ENCODE data around the gene RCCD1. TPM values are rescaled to one million over a fixed set of nuclear protein-coding genes. Genes with fewer than 3 reads are reported as not detected.

RCCD1 gene
- total RNA-seq, 2 donors from 2014 or later = 19.8 to 20.9 TPM

GRCh38 chr15:90946538-90946937, 8.1 kb upstream of the RCCD1 start:
- H3K9ac ChIP-seq (ENCODE audit: extremely low read depth, low read length, poor library complexity, severe bottlenecking) = no peak overlapping the region
- Mint-ChIP-seq H3K9me3 (no peaks in the 10 kb centered on the region), H3K4me3 (no peak overlapping the region), H3K36me3 (ENCODE audit: low read depth) (peaks cover 68% of the 10 kb centered on the region), H3K27ac (no peak overlapping the region), H3K4me1 (no peaks in the 10 kb centered on the region), H3K27me3 (ENCODE audit: insufficient read depth) (no peaks in the 10 kb centered on the region)
- WGBS, 2 experiments (ENCODE audit: insufficient coverage in 1 of 2, insufficient read length in 1 of 2) = 95% methylated on average over 8 to 16 of the region's 16 CpGs
- DNase-seq = no peak
- H3K27me3 ChIP-seq (ENCODE audit: control insufficient read depth, insufficient read depth, low read length, poor library complexity, severe bottlenecking) = no peaks in the 10 kb centered on the region
- H3K4me3 ChIP-seq (ENCODE audit: low read length) = no peak overlapping the region
- H3K9me3 ChIP-seq (ENCODE audit: control insufficient read depth, low read length) = no peaks in the 10 kb centered on the region
- H3K27ac ChIP-seq (ENCODE audit: low read depth, low read length) = no peak overlapping the region
- H3K36me3 ChIP-seq (ENCODE audit: control insufficient read depth, insufficient read depth, low read length) = peaks cover 75% of the 10 kb centered on the region
- no peaks in the 10 kb centered on the region for H3K4me1 ChIP-seq (ENCODE audit: control insufficient read depth, insufficient read depth, low read length)
- TF ChIP-seq CTCF (conservative IDR thresholded peaks at IDR 0.05) = no peak

- DNase-seq = no peak
- no peak for TF ChIP-seq CTCF (conservative IDR thresholded peaks at IDR 0.05)
Measured at GRCh38 chr15:90946941-90947576, 7.6 kb upstream of the RCCD1 start.

GRCh38 chr15:90947577-90948357, 6.9 kb upstream of the RCCD1 start:
- H3K36me3 ChIP-seq (ENCODE audit: control insufficient read depth, insufficient read depth, low read length) = peaks cover 70% of the 10 kb centered on the region
- WGBS, 2 experiments (ENCODE audit: insufficient coverage in 1 of 2, insufficient read length in 1 of 2) = 96 to 97% methylated on average over 13 to 18 of the region's 18 CpGs
- H3K9ac ChIP-seq (ENCODE audit: extremely low read depth, low read length, poor library complexity, severe bottlenecking) = no peak overlapping the region
- no peaks in the 10 kb centered on the region for H3K9me3 ChIP-seq (ENCODE audit: control insufficient read depth, low read length)
- Mint-ChIP-seq H3K4me1 (no peaks in the 10 kb centered on the region), H3K9me3 (no peaks in the 10 kb centered on the region), H3K36me3 (ENCODE audit: low read depth) (peaks cover 66% of the 10 kb centered on the region), H3K27ac (no peak overlapping the region), H3K4me3 (no peak overlapping the region), H3K27me3 (ENCODE audit: insufficient read depth) (no peaks in the 10 kb centered on the region)
- DNase-seq = no peak
- H3K4me1 ChIP-seq (ENCODE audit: control insufficient read depth, insufficient read depth, low read length) = no peaks in the 10 kb centered on the region
- H3K27ac ChIP-seq (ENCODE audit: low read depth, low read length) = no peak overlapping the region
- H3K27me3 ChIP-seq (ENCODE audit: control insufficient read depth, insufficient read depth, low read length, poor library complexity, severe bottlenecking) = no peaks in the 10 kb centered on the region
- H3K4me3 ChIP-seq (ENCODE audit: low read length) = no peak overlapping the region
- no peak for TF ChIP-seq CTCF (conservative IDR thresholded peaks at IDR 0.05)

More at GRCh38 chr15:90946941-90947576, 7.6 kb upstream of the RCCD1 start:
- Mint-ChIP-seq H3K27ac (no peak overlapping the region), H3K36me3 (ENCODE audit: low read depth) (peaks cover 70% of the 10 kb centered on the region), H3K27me3 (ENCODE audit: insufficient read depth) (no peaks in the 10 kb centered on the region), H3K4me1 (no peaks in the 10 kb centered on the region), H3K4me3 (no peak overlapping the region), H3K9me3 (no peaks in the 10 kb centered on the region)
- Histone ChIP-seq H3K9me3 (ENCODE audit: control insufficient read depth, low read length) (no peaks in the 10 kb centered on the region), H3K36me3 (ENCODE audit: control insufficient read depth, insufficient read depth, low read length) (peaks cover 77% of the 10 kb centered on the region), H3K9ac (ENCODE audit: extremely low read depth, low read length, poor library complexity, severe bottlenecking) (no peak overlapping the region), H3K27me3 (ENCODE audit: control insufficient read depth, insufficient read depth, low read length, poor library complexity, severe bottlenecking) (no peaks in the 10 kb centered on the region), H3K4me1 (ENCODE audit: control insufficient read depth, insufficient read depth, low read length) (no peaks in the 10 kb centered on the region), H3K4me3 (ENCODE audit: low read length) (no peak overlapping the region), H3K27ac (ENCODE audit: low read depth, low read length) (no peak overlapping the region)
- WGBS, 2 experiments (ENCODE audit: insufficient coverage in 1 of 2, insufficient read length in 1 of 2) = 96 to 97% methylated on average over 8 of the region's 8 CpGs
